Activated naive CD4-positive, alpha-beta T cell treated with anti-CD3 and anti-CD28 coated beads, Interleukin-2, amount 50 U/mL, for 72 hours (primary cell): ENCODE data around the gene ZMYM5. TPM values are rescaled to one million over a fixed set of nuclear protein-coding genes. Genes with fewer than 3 reads are reported as not detected.
"Not testable (repeated sequence)": the region's sequence is repeated elsewhere in the genome, so short reads cannot be mapped to it uniquely, and the experiment has no call there.

ENCODE experiments used
- ATAC-seq, 2 donors: fragments of 150-1000 bp; cut with Tn5 transposase; 2 replicates each; pipeline ENCODE4 v1.10.0; 2021; ENCODE audit warnings: mild to moderate bottlenecking in 2 of 2, moderate library complexity in 2 of 2
- DNase-seq, 2 donors: peaks; one replicate each; pipeline ENCODE4 v3.0.0; 2021 to 2022; ENCODE audit warnings: low spot score in 2 of 2
- H3K27ac Mint-ChIP-seq, 2 donors: one replicate each; pipeline ENCODE4 v1.8.0; 2022; ENCODE audit warnings: mild to moderate bottlenecking in 2 of 2, mixed read lengths in 2 of 2
- H3K36me3 Mint-ChIP-seq, 2 donors: one replicate each; pipeline ENCODE4 v1.8.0; 2022; ENCODE audit warnings: mixed read lengths in 2 of 2
- H3K9me3 Mint-ChIP-seq, 2 donors: one replicate each; pipeline ENCODE4 v1.8.0; 2022; ENCODE audit warnings: mixed read lengths in 2 of 2
- total RNA-seq, 2 donors: library from RNA; stranded (reverse); gene quantifications; one replicate each; pipeline ENCODE4 v1.2.3, GENCODE V29; 2022

Gene ZMYM5
- total RNA-seq, 2 donors from 2014 or later, result 11.2 to 15.6 TPM

DNA sequence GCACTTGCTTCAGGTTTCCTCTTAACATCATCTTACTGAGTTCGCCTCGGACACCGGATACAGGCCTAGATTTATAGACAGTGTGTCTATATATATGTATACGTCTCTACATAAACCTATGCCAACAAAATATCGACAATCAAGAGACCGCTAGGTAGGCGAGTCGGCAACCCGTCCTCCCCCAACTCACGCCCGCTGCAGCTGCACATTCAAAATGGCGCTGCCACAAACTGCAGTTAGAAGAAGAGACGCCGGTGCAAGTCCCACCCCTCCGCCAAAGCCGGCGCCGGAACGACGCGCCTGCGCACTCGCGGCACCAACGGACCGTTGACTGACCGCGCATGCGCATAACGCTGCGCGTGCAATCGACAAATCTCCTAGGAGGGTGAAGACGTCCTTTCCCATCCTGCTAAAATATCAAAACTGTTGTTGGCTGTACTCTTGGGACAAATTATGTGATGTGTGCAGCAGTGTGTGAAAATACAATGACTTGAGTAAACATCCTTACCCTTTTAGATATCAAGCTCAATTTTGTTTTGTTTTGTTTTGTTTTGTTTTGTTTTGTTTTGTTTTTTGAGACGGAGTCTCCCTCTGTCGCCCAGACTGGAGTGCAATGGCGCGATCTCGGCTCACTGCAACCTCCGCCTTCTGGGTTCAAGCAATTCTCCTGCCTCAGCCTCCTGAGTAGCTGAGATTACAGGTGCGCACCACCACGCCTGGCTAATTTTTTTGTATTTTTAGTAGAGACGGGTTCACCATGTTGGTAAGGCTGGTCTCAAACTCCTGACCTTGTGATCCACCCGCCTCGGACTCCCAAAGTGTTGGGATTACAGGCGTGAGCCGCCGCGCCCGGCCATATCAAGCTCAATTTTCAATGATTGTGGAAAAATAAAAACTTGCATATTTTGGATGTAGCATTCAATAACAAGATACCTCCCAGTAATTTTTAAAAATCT lies 80.4 kb downstream of the ZMYM5 start, which contains the start of gene PSPC1:
Gene PSPC1, minus strand, starts transcription at position 219 of the 956 bp plus-strand sequence. Its CDS starts 188 bp downstream, at position 31.
- DNase-seq (peak; percentile 93 to 97), ATAC-seq (peak; percentile 92 to 95)
- H3K27ac Mint-ChIP-seq, result peak within 1 kb of the TSS; percentile 98
- not testable (repeated sequence) for H3K9me3 Mint-ChIP-seq
- H3K36me3 Mint-ChIP-seq, result peaks cover 6 to 19% of the 10 kb centered on the region in 2 donors

- DNase-seq (peak; percentile 62 to 70), ATAC-seq (peak; percentile 60 to 67)
- H3K36me3 Mint-ChIP-seq, result peaks cover 6 to 19% of the 10 kb centered on the region in 2 donors
- H3K27ac Mint-ChIP-seq, result peak overlapping the region; percentile 98
- no peaks in the 10 kb centered on the region for H3K9me3 Mint-ChIP-seq
Measured at GRCh38 chr13:19782049-19782726, 81.3 kb downstream of the ZMYM5 start.

GRCh38 chr13:19781526-19781925 lies 81.9 kb downstream of the ZMYM5 start:
- Mint-ChIP-seq H3K36me3 (peaks cover 6 to 19% of the 10 kb centered on the region in 2 donors), H3K9me3 (no peaks in the 10 kb centered on the region), H3K27ac (peak overlapping the region; percentile 98)
- DNase-seq (no peak), ATAC-seq (no peak)

DNA sequence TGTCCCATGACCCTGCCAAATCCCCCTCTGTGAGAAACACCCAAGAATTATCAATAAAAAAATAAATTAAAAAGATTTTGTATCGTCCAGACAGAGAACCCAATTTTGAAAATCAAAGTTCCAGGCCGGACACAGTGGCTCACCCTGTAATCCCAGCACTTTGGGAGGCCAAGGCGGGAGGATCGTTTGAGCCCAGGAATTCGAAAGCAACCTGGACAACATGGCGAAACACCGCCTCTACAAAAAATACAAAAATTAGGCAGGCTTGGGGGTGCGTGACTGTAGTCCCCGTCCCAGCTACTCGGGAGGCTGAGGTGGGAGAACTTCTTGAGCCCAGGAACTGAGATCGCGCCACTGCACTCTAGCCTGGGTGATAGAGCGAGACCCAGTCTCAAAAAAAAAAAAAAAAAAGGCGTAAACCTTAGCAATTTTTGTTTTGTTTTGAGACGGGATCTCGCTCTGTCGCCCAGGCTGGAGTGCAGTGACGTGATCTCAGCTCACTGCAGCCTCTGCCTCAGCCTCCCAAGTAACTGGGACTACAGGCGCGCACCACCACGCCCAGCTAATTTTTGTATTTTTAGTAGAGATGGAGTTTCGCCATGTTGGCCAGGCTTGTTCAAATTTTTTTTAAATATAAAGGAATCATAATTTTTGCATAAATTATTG lies 82.6 kb downstream of the ZMYM5 start:
- Mint-ChIP-seq H3K27ac (peak overlapping the region in 1 of 2 donors; percentile 4), H3K36me3 (peaks cover 10 to 19% of the 10 kb centered on the region in 2 donors)
- ATAC-seq, H3K9me3 Mint-ChIP-seq, DNase-seq: not testable (repeated sequence)

Other genes starting within 250 kb of the ZMYM5 start
- gene MPHOSPH8, start 230.0 kb downstream of the ZMYM5 start, total RNA-seq, result 10 to 100 TPM; 24.6 to 39.8 TPM
- gene PSPC1, start 80.7 kb downstream of the ZMYM5 start, total RNA-seq, result 10 to 100 TPM; 66.3 to 71.1 TPM
- gene ZMYM2, start 95.1 kb upstream of the ZMYM5 start, total RNA-seq, result 10 to 100 TPM; 85.1 to 94.0 TPM